OCI-LY3 (cell line): ENCODE measurements around the gene F11R.

Experiments
- CTCF ChIP-seq: fragments of 200-600, 300-600 bp; sonication (generic); IDR thresholded peaks from 2 replicates; pipeline ENCODE4 v1.5.1; 2014; ENCODE audit warnings: antibody characterized with exemption, low read length, low read depth
- EZH2phosphoT487 ChIP-seq: fragments of 200-600 bp; shearing (Covaris generic); IDR thresholded peaks from 2 replicates; pipeline ENCODE4 v1.6.1; 2018; ENCODE audit warnings: antibody characterized with exemption, mixed run types, low read depth

- TF ChIP-seq CTCF (no peak), EZH2phosphoT487 (no peak)
These were observed 14.4 kb downstream of the F11R start for GRCh38 chr1:161006563-161006962.
